H1 (cell line): ENCODE results near the gene NCBP2. TPM values are rescaled to one million over a fixed set of nuclear protein-coding genes. Genes with fewer than 3 reads are reported as not detected.

Experiments used
- CTCF ChIA-PET: fragments of 300-600 bp; sonication (Branson Sonifier 250); formaldehyde crosslinking; loops from one replicate; lab custom pipeline; 2021; ENCODE audit not compliant: partially characterized antibody; lab: Charles Lee
- POLR2A ChIA-PET: fragments of 300-600 bp; sonication (Branson Sonifier 250); formaldehyde crosslinking; loops from one replicate; lab custom pipeline; 2021; ENCODE audit warnings: inconsistent platforms; ENCODE audit not compliant: partially characterized antibody; lab: Charles Lee
- DNase-seq, 2 experiments: peaks; one replicate each; pipeline versions ENCODE4 v3.0.0 to v3.0.0-alpha.2; 2010 to 2022; ENCODE audit warnings: low spot score in 2 of 2, low read depth in 1 of 2, mixed read lengths in 1 of 2
- FAIRE-seq: peaks from 2 replicates; lab custom pipeline; 2011; peaks lifted over from hg19 to GRCh38; lab: Jason Lieb, UNC
- H2AFZ ChIP-seq: 2 replicates; pipeline ENCODE4 v1.8.1; 2012; ENCODE audit warnings: low read length, inconsistent platforms
- H2AK5ac ChIP-seq: 2 replicates; pipeline ENCODE4 v1.6.1; 2013; ENCODE audit warnings: low read depth, low read length
- H2BK120ac ChIP-seq: replicated peaks from 2 replicates; pipeline ENCODE3; 2013; ENCODE audit warnings: low read depth, low read length, inconsistent platforms
- H2BK12ac ChIP-seq: 2 replicates; pipeline ENCODE4 v1.6.1; 2013; ENCODE audit warnings: low read depth, low read length
- H2BK15ac ChIP-seq: 2 replicates; pipeline ENCODE4 v1.6.1; 2013; ENCODE audit warnings: low read length
- H2BK20ac ChIP-seq: 2 replicates; pipeline ENCODE4 v1.6.1; 2013; ENCODE audit warnings: low read length
- H2BK5ac ChIP-seq: 2 replicates; pipeline ENCODE4 v1.6.1; 2013; ENCODE audit warnings: low read depth, low read length
- H3K14ac ChIP-seq: 2 replicates; pipeline ENCODE4 v1.6.1; 2013; ENCODE audit warnings: inconsistent platforms; ENCODE audit not compliant: insufficient read length
- H3K18ac ChIP-seq: 2 replicates; pipeline ENCODE4 v1.6.1; 2013; ENCODE audit warnings: low read length; ENCODE audit errors: extremely low read depth
- H3K23ac ChIP-seq: 2 replicates; pipeline ENCODE4 v1.6.1; 2013; ENCODE audit warnings: inconsistent platforms; ENCODE audit not compliant: insufficient read length
- H3K23me2 ChIP-seq: 2 replicates; pipeline ENCODE4 v1.6.1; 2013; ENCODE audit warnings: low read depth, low read length
- H3K27ac ChIP-seq: 2 replicates; pipeline ENCODE4 v1.6.1; 2011; ENCODE audit warnings: low read depth, low read length, inconsistent platforms
- H3K27me3 ChIP-seq, 4 experiments: replicated peaks in 1 of 4; 1 replicate in 1 of 4; 2 replicates in 3 of 4; pipeline versions ENCODE4 v1.6.1 to v1.8.1; 2011 to 2013; ENCODE audit warnings: low read length in 3 of 4, mild to moderate bottlenecking in 3 of 4, inconsistent platforms in 2 of 4, mixed read lengths in 2 of 4, moderate library complexity in 1 of 4; ENCODE audit not compliant: control insufficient read depth in 3 of 4, insufficient read depth in 3 of 4; ENCODE audit errors: extremely low read depth in 1 of 4
- H3K36me3 ChIP-seq, 4 experiments: 2 replicates each; pipeline versions ENCODE4 v1.6.1 to v1.8.1; 2011 to 2013; ENCODE audit warnings: mild to moderate bottlenecking in 4 of 4, low read length in 3 of 4, moderate library complexity in 2 of 4, control low read depth in 1 of 4, inconsistent platforms in 1 of 4; ENCODE audit not compliant: insufficient read depth in 4 of 4, control insufficient read depth in 2 of 4
- H3K4ac ChIP-seq: replicated peaks from 2 replicates; pipeline ENCODE3; 2013; ENCODE audit warnings: low read length, low read depth, mixed read lengths, inconsistent platforms; ENCODE audit not compliant: insufficient read length
- H3K4me1 ChIP-seq, 4 experiments: replicated peaks in 1 of 4; 1 replicate in 1 of 4; 2 replicates in 3 of 4; pipeline versions ENCODE4 v1.6.1 to v1.8.1; 2011 to 2013; ENCODE audit warnings: low read length in 3 of 4, inconsistent platforms in 2 of 4, mixed read lengths in 1 of 4; ENCODE audit not compliant: insufficient read depth in 4 of 4, control insufficient read depth in 3 of 4
- H3K4me2 ChIP-seq, 2 experiments: 2 replicates each; pipeline versions ENCODE4 v1.6.1 to v1.8.1; 2011 to 2013; ENCODE audit warnings: low read depth in 2 of 2, low read length in 2 of 2, control low read depth in 1 of 2, inconsistent platforms in 1 of 2, mild to moderate bottlenecking in 1 of 2; ENCODE audit not compliant: insufficient read depth in 1 of 2
- H3K4me3 ChIP-seq, 4 experiments: fragments of 200-600, 300-600 bp in 1 of 4; sonication (generic), shearing (Covaris generic), sonication (Bioruptor Twin) in 1 of 4; 2 replicates each; pipeline versions ENCODE4 v1.5.1 to v1.8.1; 2011 to 2016; ENCODE audit warnings: low read length in 4 of 4, low read depth in 3 of 4, control low read depth in 2 of 4, inconsistent platforms in 2 of 4, mild to moderate bottlenecking in 2 of 4, mixed read lengths in 1 of 4, moderate library complexity in 1 of 4; ENCODE audit not compliant: insufficient read depth in 2 of 4; ENCODE audit errors: extremely low read depth in 1 of 4
- H3K56ac ChIP-seq: replicated peaks from 2 replicates; pipeline ENCODE3; 2013; ENCODE audit warnings: low read depth, mild to moderate bottlenecking, mixed read lengths, low read length, inconsistent platforms; ENCODE audit not compliant: insufficient read length
- H3K79me1 ChIP-seq: 2 replicates; pipeline ENCODE4 v1.6.1; 2013; ENCODE audit warnings: low read depth, low read length, control low read depth
- H3K79me2 ChIP-seq, 2 experiments: 2 replicates each; pipeline versions ENCODE4 v1.6.1 to v1.8.1; 2012 to 2013; ENCODE audit warnings: low read length in 2 of 2, mild to moderate bottlenecking in 2 of 2, inconsistent platforms in 1 of 2; ENCODE audit not compliant: insufficient read depth in 2 of 2, control insufficient read depth in 1 of 2
- H3K9ac ChIP-seq, 4 experiments: replicated peaks in 1 of 4; 1 replicate in 1 of 4; 2 replicates in 3 of 4; pipeline versions ENCODE4 v1.6.1 to v1.8.1; 2011 to 2013; ENCODE audit warnings: low read depth in 3 of 4, low read length in 3 of 4, control low read depth in 2 of 4, mild to moderate bottlenecking in 2 of 4, moderate library complexity in 2 of 4, inconsistent platforms in 1 of 4; ENCODE audit errors: extremely low read depth in 1 of 4
- H3K9me3 ChIP-seq, 2 experiments: 2 replicates each; pipeline versions ENCODE4 v1.6.1 to v1.8.1; 2012 to 2013; ENCODE audit warnings: mild to moderate bottlenecking in 2 of 2, moderate library complexity in 2 of 2, control low read depth in 1 of 2, inconsistent platforms in 1 of 2, low read depth in 1 of 2, low read length in 1 of 2, mixed read lengths in 1 of 2; ENCODE audit not compliant: insufficient read depth in 2 of 2
- H4K20me1 ChIP-seq, 2 experiments: replicated peaks in 1 of 2; 2 replicates each; pipeline versions ENCODE3 to v1.8.1; 2011 to 2013; ENCODE audit warnings: inconsistent platforms in 2 of 2, low read length in 2 of 2, mild to moderate bottlenecking in 1 of 2; ENCODE audit not compliant: insufficient read depth in 2 of 2, control insufficient read depth in 1 of 2
- H4K5ac ChIP-seq: 2 replicates; pipeline ENCODE4 v1.6.1; 2013; ENCODE audit warnings: low read length, low read depth, mixed read lengths, inconsistent platforms; ENCODE audit not compliant: insufficient read length
- H4K8ac ChIP-seq: 2 replicates; pipeline ENCODE4 v1.8.0; 2013; ENCODE audit warnings: mild to moderate bottlenecking, moderate library complexity, low read length, inconsistent platforms; ENCODE audit not compliant: insufficient read depth; ENCODE audit errors: extremely low read depth
- H4K91ac ChIP-seq: replicated peaks from 2 replicates; pipeline ENCODE3; 2013; ENCODE audit warnings: low read length, mixed read lengths, inconsistent platforms; ENCODE audit not compliant: insufficient read length
- CBX5 ChIP-seq: fragments of 300-800, 300-1000 bp; sonication (generic); IDR thresholded peaks from 2 replicates; pipeline ENCODE4 v1.7.1; 2016; ENCODE audit warnings: antibody characterized with exemption, low read length, low read depth
- CREB1 ChIP-seq: IDR thresholded peaks from 2 replicates; pipeline ENCODE4 v1.6.1; 2012; ENCODE audit warnings: inconsistent platforms
- FOSL1 ChIP-seq: IDR thresholded peaks from 2 replicates; pipeline ENCODE4 v1.6.1; 2011; ENCODE audit warnings: mild to moderate bottlenecking, low read depth, low read length, moderate library complexity; ENCODE audit not compliant: insufficient read depth
- GABPA ChIP-seq: IDR thresholded peaks from 2 replicates; pipeline ENCODE4 v1.6.1; 2011; ENCODE audit warnings: mild to moderate bottlenecking, low read length, moderate library complexity, borderline replicate concordance; ENCODE audit not compliant: insufficient read depth
- GTF2F1 ChIP-seq: IDR thresholded peaks from 2 replicates; pipeline ENCODE4 v1.6.1; 2012; ENCODE audit warnings: low read depth, low read length, improper control_type of control experiment, borderline replicate concordance
- HDAC6 ChIP-seq: IDR thresholded peaks from one replicate; pipeline ENCODE4 v1.7.1; 2012; ENCODE audit warnings: low read depth, mild to moderate bottlenecking, inconsistent platforms, low read length, moderate library complexity
- KDM5A ChIP-seq: fragments of 200-600 bp; IDR thresholded peaks from 2 replicates; pipeline ENCODE4 v1.7.1; 2012; ENCODE audit warnings: mild to moderate bottlenecking, low read length, inconsistent platforms, mixed read lengths
- MAFK ChIP-seq: IDR thresholded peaks from 2 replicates; pipeline ENCODE4 v1.6.1; 2012; ENCODE audit warnings: low read depth, mild to moderate bottlenecking, improper control_type of control experiment, low read length
- RFX5 ChIP-seq: IDR thresholded peaks from 2 replicates; pipeline ENCODE4 v1.6.1; 2011; ENCODE audit warnings: low read depth, low read length, improper control_type of control experiment, borderline replicate concordance
- TBP ChIP-seq: IDR thresholded peaks from 2 replicates; pipeline ENCODE4 v1.6.1; 2011; ENCODE audit warnings: low read depth, low read length, improper control_type of control experiment
- ZNF274 ChIP-seq: IDR thresholded peaks from 2 replicates; pipeline ENCODE4 v1.7.0; 2012; ENCODE audit warnings: low read length, borderline replicate concordance; ENCODE audit errors: extremely low read depth
- WGBS, 2 experiments: shearing (Covaris generic) in 1 of 2; methylation state at CpG; one replicate each; pipeline versions ENCODE4 v1.1.6 to v1.1.7; 2013 to 2015; ENCODE audit warnings: low lambda C conversion rate in 2 of 2, mixed read lengths in 2 of 2, inconsistent platforms in 1 of 2, low coverage in 1 of 2, missing lambda C conversion rate in 1 of 2; ENCODE audit not compliant: insufficient replicate concordance in 2 of 2, insufficient coverage in 1 of 2, insufficient read length in 1 of 2; ENCODE audit errors: extremely low coverage in 1 of 2, missing lambda C conversion rate in 1 of 2; 5-methylcytosine and 5-hydroxymethylcytosine counted together
- polyA plus RNA-seq, 7 experiments: library from polyadenylated mRNA; depleted of rRNA in 3 of 7; stranded (reverse) in 5 of 7; unstranded in 2 of 7; fragments of >200 nt in 5 of 7; fragments of 200-250 nt in 2 of 7; gene quantifications; 1 replicate in 5 of 7; 2 replicates in 1 of 7; 4 replicates in 1 of 7; pipeline versions ENCODE4 v1.2.1 to v1.2.3, GENCODE V29; 2011 to 2013; ENCODE audit warnings: missing spikeins in 2 of 7, mixed read lengths in 2 of 7
- total RNA-seq: library from RNA; stranded (reverse); fragmentation: NEBNext Ultra II Directional; extraction: Animal tissue kit (Norgen Biotek cat#: 25700); gene quantifications from 2 replicates; pipeline ENCODE4 v1.2.1, GENCODE V29; 2021
- TF ChIP-seq, protein P1 (sequence below): IDR thresholded peaks from 2 replicates; pipeline ENCODE4 v1.6.1; 2012; ENCODE audit warnings: inconsistent platforms
- TF ChIP-seq, protein P2 (sequence below): IDR thresholded peaks from 2 replicates; pipeline ENCODE4 v1.6.1; 2011; ENCODE audit warnings: low read length, improper control_type of control experiment

NCBP2 gene
- total and polyA plus RNA-seq, 2 of the 8 experiments (the other 6 are each of a cell fraction or from before 2014, with no cell fraction given), result 34.1 to 100 TPM

DNA sequence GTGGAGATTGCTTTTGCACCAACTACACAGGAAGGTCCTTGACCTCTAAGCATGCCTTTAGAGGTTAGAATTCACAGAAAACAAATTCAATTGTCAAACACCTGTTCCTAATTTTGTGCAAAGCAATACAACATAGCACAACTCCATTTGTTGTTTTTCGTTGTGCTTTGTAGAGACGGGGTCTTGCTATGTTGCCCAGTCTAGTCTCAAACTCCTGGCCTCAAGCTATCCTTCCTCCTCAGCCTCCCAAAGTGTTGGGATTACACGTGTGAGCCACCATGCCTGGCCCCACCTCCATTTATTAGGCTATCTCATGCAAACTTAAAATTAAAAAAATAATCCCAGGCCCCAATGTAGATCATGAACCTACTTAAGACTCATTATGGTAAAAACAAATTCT is 6.0 kb downstream of the NCBP2 start:
- peaks cover 0 to 3% of the 10 kb centered on the region in 2 experiments for H4K20me1 ChIP-seq
- no peak overlapping the region for H3K14ac ChIP-seq
- H3K9ac ChIP-seq, result no peak overlapping the region
- no peak overlapping the region for H3K27ac ChIP-seq
- ChIA-PET CTCF (no interaction called here), POLR2A (interaction anchor here (1.7 to 2.0 kb wide), 2 partner anchors 11 to 12 kb away, joined by 3 to 6 read pairs; no protein-coding TSS in a partner anchor)
- H2BK12ac ChIP-seq, result no peak overlapping the region
- H3K27me3 ChIP-seq, result no peaks in the 10 kb centered on the region
- H2BK15ac ChIP-seq, result no peak overlapping the region
- no peak overlapping the region for H2AFZ ChIP-seq
- H2BK120ac ChIP-seq, result no peak overlapping the region
- no peak overlapping the region for H2BK5ac ChIP-seq
- H3K18ac ChIP-seq, result no peak overlapping the region
- H3K79me2 ChIP-seq, result peaks cover 6 to 28% of the 10 kb centered on the region in 2 experiments
- no peak overlapping the region for H4K91ac ChIP-seq
- H3K36me3 ChIP-seq, result peaks cover 30 to 72% (median 62%) of the 10 kb centered on the region in 4 experiments
- H4K8ac ChIP-seq, result no peak overlapping the region
- H3K4me3 ChIP-seq, result no peak overlapping the region
- no peak overlapping the region for H3K56ac ChIP-seq
- 89% methylated on average over 3 of the region's 3 CpGs; no CpG with 5 or more reads in 1 of the 2 experiments for WGBS, 2 experiments
- DNase-seq (no peak), FAIRE-seq (no peak)
- H3K23ac ChIP-seq, result no peak overlapping the region
- no peak overlapping the region for H2BK20ac ChIP-seq
- no peak overlapping the region for H3K4ac ChIP-seq
- 0 out of 2 replicates have a peak, but pooled peaks cover 1% of the 10 kb centered on the region for H3K23me2 ChIP-seq
- H3K79me1 ChIP-seq, result peaks cover 3% of the 10 kb centered on the region; the same call in 1 of the 2 replicates
- no peak overlapping the region for H3K4me2 ChIP-seq
- no peaks in the 10 kb centered on the region for H3K9me3 ChIP-seq
- peaks cover 0 to 4% (median 0%) of the 10 kb centered on the region in 4 experiments; a peak in 2 of 7 replicates for H3K4me1 ChIP-seq
- no peak overlapping the region for H4K5ac ChIP-seq
- H2AK5ac ChIP-seq, result no peak overlapping the region
- TF ChIP-seq CREB1 (no peak), ZNF274 (no peak), GABPA (no peak), MAFK (no peak), CBX5 (no peak), KDM5A (no peak), GTF2F1 (no peak), HDAC6 (no peak), FOSL1 (no peak), RFX5 (no peak), TBP (no peak)
- TF ChIP-seq, protein P1, sequence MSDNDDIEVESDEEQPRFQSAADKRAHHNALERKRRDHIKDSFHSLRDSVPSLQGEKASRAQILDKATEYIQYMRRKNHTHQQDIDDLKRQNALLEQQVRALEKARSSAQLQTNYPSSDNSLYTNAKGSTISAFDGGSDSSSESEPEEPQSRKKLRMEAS, result no peak
- TF ChIP-seq, protein P2, sequence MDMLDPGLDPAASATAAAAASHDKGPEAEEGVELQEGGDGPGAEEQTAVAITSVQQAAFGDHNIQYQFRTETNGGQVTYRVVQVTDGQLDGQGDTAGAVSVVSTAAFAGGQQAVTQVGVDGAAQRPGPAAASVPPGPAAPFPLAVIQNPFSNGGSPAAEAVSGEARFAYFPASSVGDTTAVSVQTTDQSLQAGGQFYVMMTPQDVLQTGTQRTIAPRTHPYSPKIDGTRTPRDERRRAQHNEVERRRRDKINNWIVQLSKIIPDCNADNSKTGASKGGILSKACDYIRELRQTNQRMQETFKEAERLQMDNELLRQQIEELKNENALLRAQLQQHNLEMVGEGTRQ, result no peak
